GM19193 (cell line): ENCODE measurements around the gene HFE.

Experiments used
- POLR2A ChIP-seq: IDR thresholded peaks from 4 replicates; pipeline ENCODE4 v1.6.1; 2011; ENCODE audit not compliant: insufficient read depth, insufficient read length; ENCODE audit errors: extremely low read depth

Gene HFE

GRCh38 chr6:26055719-26056582, 31.3 kb upstream of the HFE start:
- TF ChIP-seq POLR2A: peak; percentile 98

- TF ChIP-seq POLR2A: no peak
Measured at GRCh38 chr6:26056583-26057350, 30.5 kb upstream of the HFE start.

GRCh38 chr6:26057899-26058298, 29.3 kb upstream of the HFE start:
- no peak for TF ChIP-seq POLR2A

- TF ChIP-seq POLR2A: no peak
Measured at GRCh38 chr6:26059941-26060340, 27.3 kb upstream of the HFE start.

- TF ChIP-seq POLR2A: no peak
Measured at GRCh38 chr6:26064619-26065257, 22.5 kb upstream of the HFE start.

- TF ChIP-seq POLR2A: no peak
Measured at GRCh38 chr6:26065952-26066380, 21.3 kb upstream of the HFE start.

- TF ChIP-seq POLR2A: no peak
Measured at GRCh38 chr6:26067367-26067766, 19.9 kb upstream of the HFE start.

- TF ChIP-seq POLR2A: no peak
Measured at GRCh38 chr6:26068036-26068435, 19.2 kb upstream of the HFE start.

GRCh38 chr6:26071135-26071534, 16.1 kb upstream of the HFE start:
- no peak for TF ChIP-seq POLR2A

GRCh38 chr6:26075063-26075717, 12.0 kb upstream of the HFE start:
- no peak for TF ChIP-seq POLR2A

- TF ChIP-seq POLR2A: no peak
Measured at GRCh38 chr6:26086211-26086610, 1.0 kb upstream of the HFE start.

- TF ChIP-seq POLR2A: no peak
Measured at GRCh38 chr6:26088344-26088743, 1.1 kb downstream of the HFE start.

GRCh38 chr6:26089272-26089671, 2.0 kb downstream of the HFE start:
- no peak for TF ChIP-seq POLR2A

GRCh38 chr6:26092443-26092842, 5.2 kb downstream of the HFE start:
- TF ChIP-seq POLR2A: no peak

- no peak for TF ChIP-seq POLR2A
Measured at GRCh38 chr6:26094036-26094435, 6.8 kb downstream of the HFE start.

- TF ChIP-seq POLR2A: no peak
Measured at GRCh38 chr6:26097268-26097875, 10.1 kb downstream of the HFE start.
